GM19239 (cell line): ENCODE data around the gene IL22RA1.

Source experiments
- DNase-seq: peaks from one replicate; pipeline ENCODE4 v3.0.0; 2011; ENCODE audit warnings: low spot score; ENCODE audit not compliant: insufficient read length
- FAIRE-seq: peaks from 2 replicates; lab custom pipeline; 2011; peaks lifted over from hg19 to GRCh38; lab: Jason Lieb, UNC

Gene IL22RA1

DNA sequence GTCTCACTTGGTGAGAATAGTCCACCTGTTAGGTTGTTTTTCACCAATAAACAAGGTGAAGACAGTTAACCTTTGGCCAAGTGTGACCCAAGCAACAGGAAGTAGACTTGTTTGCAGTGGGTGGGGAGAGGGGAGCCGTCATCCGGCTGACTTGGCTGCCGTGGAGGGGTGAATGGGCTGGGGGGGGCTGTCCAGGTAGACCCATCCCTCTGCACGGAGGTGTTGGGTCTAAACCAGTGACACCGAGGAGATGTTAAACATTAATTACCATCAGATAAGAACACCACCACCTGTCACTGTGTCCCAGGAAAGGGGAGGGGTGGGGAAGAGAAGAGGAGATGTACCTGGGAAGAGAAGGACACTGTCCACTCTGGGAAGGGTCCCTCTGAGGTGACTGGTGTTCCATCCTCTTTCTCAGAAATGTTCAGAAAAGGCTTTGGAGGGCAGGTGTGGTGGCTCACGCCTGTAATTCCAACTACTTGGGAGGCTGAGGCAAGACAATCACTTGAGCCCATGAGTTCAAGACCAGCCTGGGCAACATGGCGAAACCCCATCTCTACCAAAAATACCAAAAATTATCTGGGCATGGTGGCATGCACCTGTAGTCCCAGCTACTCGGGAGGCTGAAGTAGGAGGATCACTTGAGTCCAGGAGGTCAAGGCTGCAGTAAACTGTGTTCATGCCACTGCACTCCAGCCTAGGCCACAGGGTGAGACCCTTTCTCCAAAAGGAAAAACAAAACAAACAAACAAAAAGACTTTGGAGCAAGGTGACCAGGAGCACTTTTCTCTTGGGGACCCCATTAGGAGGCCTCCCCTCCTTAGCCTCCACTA lies 24.3 kb downstream of the IL22RA1 start:
- FAIRE-seq: no peak
- DNase-seq: no peak

- DNase-seq (no peak), FAIRE-seq (no peak)
Observed at GRCh38 chr1:24117722-24118409, 25.1 kb downstream of the IL22RA1 start.

DNA sequence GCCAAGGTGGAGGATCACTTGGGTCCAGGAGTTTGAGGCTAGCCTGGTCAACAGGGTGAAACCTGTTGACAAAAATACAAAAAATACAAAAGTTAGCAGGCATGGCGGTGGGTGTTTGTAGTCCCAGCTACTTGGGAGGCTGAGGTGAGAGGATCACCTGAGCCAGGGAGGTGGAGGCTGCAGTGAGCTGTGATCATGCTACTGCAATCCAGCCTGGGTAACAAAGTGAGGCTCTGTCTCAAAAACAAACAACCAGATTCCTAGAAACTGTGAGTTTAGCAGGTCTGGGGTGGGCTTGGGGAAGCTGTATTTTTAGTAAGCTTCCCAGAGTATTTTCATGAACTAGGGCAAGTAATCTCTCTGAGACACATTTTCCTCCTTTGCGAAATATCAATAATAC lies 25.8 kb downstream of the IL22RA1 start:
- FAIRE-seq: no peak
- no peak for DNase-seq

GRCh38 chr1:24114753-24115152 lies 28.2 kb downstream of the IL22RA1 start:
- DNase-seq (no peak), FAIRE-seq (no peak)

- DNase-seq (no peak), FAIRE-seq (no peak)
Observed at GRCh38 chr1:24113641-24114033, 29.3 kb downstream of the IL22RA1 start.

DNA sequence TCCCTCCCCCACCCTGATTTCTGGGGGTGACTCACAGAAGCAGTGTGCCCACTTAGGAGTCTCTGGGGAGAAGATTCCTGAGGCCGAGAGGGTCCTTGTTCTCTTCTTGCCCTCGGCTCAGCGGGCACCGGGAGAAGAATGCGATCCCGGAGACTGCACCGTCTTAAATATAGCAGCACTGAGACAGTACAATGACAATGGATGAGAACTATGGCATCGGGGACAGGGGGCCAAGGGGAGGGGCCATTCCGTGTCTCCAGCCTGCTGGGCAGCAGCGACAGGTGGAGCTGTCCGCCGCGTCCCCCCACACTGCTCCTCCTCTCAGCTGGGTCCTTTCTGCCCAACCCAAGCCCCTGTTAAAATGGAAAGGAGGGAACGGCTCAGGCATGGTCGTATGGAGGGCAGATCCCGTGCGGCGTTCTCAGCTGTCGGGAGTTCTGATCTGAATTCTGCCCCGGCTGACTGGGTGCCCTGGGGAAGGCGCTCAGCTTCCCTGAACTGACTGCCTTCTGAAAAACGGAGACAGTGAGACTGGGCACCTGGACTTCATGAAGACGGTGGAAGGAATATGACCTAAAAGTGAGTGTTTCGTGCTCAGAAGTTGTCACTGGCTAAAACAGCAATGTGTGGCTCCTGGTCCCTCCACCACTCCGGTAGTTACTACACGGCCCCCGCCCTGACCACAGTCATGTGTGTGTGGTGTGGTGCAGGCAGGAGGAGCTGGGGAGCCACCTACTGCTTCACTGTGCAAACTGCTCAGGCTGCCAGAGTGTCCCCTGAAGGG lies 30.8 kb downstream of the IL22RA1 start, which contains the start of gene MYOM3:
Gene MYOM3, minus strand, starts transcription at position 140 of the 784 bp plus-strand sequence. CDS start 3,499 bp downstream, outside the sequence.
- peak; percentile 34 for DNase-seq
- no peak for FAIRE-seq

GRCh38 chr1:24111262-24111995 lies 31.5 kb downstream of the IL22RA1 start:
- DNase-seq (no peak), FAIRE-seq (no peak)

DNA sequence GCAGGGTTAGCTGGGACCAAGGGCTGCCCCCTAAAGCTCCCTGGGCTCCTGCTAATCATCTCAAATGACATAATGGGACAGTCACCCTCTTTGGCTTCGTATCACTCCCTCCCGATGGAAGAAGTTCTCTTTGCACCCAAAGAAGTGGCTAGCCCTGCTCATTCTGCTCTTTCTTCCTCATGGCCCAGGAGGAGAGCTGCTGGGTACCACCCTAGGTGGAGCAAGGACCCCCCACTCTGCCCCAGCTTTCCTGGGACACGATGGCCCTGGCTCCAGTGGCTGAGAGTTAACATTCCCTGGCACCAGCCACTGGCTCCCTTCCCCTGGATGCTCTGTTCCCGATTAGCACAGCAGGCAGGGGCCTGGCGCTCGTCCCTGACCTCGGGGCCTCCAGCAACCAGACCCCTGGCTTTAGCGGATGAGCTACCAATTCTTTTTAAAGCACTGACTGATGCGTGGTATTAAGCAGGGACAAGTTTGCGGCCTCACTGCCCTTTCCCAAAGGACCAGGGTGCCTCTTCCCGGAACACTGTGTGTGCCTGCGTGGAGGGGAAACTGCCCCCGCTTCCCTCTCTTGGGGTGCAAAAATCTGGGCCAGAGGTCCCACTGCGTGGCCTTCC lies 32.2 kb downstream of the IL22RA1 start:
- FAIRE-seq (no peak), DNase-seq (no peak)

GRCh38 chr1:24109686-24110475 lies 33.1 kb downstream of the IL22RA1 start:
- no peak for DNase-seq
- no peak for FAIRE-seq

GRCh38 chr1:24109166-24109483 lies 33.8 kb downstream of the IL22RA1 start:
- FAIRE-seq: no peak
- DNase-seq: no peak

- DNase-seq (no peak), FAIRE-seq (no peak)
Observed at GRCh38 chr1:24108334-24109165, 34.4 kb downstream of the IL22RA1 start.

DNA sequence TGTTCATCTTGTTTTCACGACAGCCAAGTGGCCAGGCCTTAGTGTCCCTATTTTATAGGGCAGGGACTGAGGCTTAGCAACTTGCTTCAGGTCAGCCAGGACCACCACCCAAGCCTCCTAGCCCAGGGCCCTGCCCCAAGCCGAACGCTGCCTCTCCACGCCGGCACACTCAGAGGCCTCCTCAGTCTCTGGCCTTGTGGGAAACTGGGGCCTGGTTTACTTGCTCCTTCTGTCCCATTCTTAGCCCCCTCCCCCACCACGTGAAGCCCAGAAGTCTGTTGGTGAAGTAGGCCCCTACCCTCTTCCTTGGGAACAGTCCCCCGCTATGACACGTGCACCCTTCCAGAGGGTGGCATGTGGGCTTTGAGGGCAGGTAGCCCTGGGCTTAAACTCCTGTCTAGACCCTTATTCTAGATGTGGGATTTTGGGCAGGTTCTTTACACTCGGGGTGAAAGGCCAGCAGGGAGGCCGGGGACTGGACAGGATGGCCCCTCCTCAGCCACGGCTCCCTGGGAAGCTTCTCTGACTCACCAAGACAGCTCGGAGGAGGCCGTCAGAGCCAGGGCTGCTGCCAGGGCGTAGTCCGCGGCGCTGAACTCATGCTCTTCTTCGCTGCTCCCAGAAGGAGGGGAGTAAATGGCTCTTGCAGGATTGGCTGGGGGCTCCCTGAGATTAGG lies 35.3 kb downstream of the IL22RA1 start:
- FAIRE-seq (no peak), DNase-seq (no peak)

GRCh38 chr1:24105368-24106160 lies 37.4 kb downstream of the IL22RA1 start:
- FAIRE-seq: no peak
- DNase-seq: no peak

DNA sequence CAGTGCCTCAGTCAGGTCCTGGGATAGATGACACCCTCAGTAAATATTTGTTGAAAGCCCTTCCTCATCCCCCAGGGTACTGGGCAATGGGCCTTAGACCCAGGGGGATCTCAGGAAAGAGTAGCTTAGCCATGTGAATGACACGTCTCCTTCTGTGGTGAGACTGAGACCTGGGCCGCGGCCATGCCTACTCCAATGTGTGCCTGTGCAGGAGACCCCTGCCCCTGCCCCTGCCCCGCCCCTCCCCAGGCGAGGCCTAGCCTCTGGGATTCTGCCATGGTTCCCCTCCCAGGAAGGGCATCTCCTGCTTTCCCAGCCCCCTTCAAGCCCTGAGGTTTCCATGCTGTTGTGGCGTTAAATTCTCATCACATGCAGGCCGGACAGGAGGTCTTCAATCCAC lies 38.1 kb downstream of the IL22RA1 start:
- no peak for FAIRE-seq

GRCh38 chr1:24103879-24104278 lies 39.1 kb downstream of the IL22RA1 start:
- FAIRE-seq: no peak
- DNase-seq: no peak

More for the DNA sequence above, 38.1 kb downstream of the IL22RA1 start:
- DNase-seq: no peak

GRCh38 chr1:24103408-24103807 lies 39.5 kb downstream of the IL22RA1 start:
- no peak for FAIRE-seq

DNA sequence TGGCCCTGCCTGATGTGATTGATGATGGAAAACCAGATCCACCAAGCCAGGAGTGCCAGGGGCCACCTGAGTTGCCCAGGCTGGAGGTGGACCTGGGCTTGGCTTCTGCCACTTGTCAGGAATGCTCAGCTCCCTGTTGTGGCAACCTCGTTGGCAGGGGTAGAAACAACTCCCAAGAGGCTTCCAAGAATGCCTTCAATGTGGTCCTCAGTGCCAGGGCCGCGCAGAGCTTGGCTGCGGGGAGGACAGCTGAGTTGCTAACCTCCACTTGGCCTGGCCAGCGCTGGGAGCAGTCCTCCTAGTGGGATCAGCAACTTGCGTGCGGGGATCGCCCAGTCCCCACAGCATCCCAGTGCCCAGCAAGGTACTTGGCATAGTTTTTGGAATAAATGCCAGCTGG lies 40.0 kb downstream of the IL22RA1 start:
- FAIRE-seq (no peak), DNase-seq (no peak)

More at GRCh38 chr1:24103408-24103807, 39.5 kb downstream of the IL22RA1 start:
- no peak for DNase-seq
